GM18508 (cell line): ENCODE measurements around the gene CCDC15.
"Not testable (repeated sequence)": the region's sequence is repeated elsewhere in the genome, so short reads cannot be mapped to it uniquely, and the experiment has no call there.

ENCODE experiments used
- ATAC-seq: cut with Tn5 transposase; IDR thresholded peaks from one replicate; pipeline ENCODE4 v1.9.1; 2021; ENCODE audit warnings: moderate number of reproducible peaks; ENCODE audit not compliant: insufficient read depth, unreplicated experiment

The CCDC15 gene

GRCh38 chr11:124938206-124938765, 15.7 kb upstream of the CCDC15 start:
- no peak for ATAC-seq

- no peak for ATAC-seq
These were observed 15.0 kb upstream of the CCDC15 start for GRCh38 chr11:124938970-124939369.

- no peak for ATAC-seq
These were observed 12.3 kb upstream of the CCDC15 start for GRCh38 chr11:124941703-124942102.

GRCh38 chr11:124942466-124943253, 11.3 kb upstream of the CCDC15 start:
- ATAC-seq = no peak

GRCh38 chr11:124943254-124943616, 10.8 kb upstream of the CCDC15 start:
- no peak for ATAC-seq

- no peak for ATAC-seq
These were observed 10.3 kb upstream of the CCDC15 start for GRCh38 chr11:124943741-124944140.

- no peak for ATAC-seq
These were observed 9.4 kb upstream of the CCDC15 start for GRCh38 chr11:124944565-124944964.

- ATAC-seq = no peak
These were observed 8.2 kb upstream of the CCDC15 start for GRCh38 chr11:124945826-124946225.

- no peak for ATAC-seq
These were observed 7.3 kb upstream of the CCDC15 start for GRCh38 chr11:124946735-124947141.

- no peak for ATAC-seq
These were observed 3.2 kb upstream of the CCDC15 start for GRCh38 chr11:124950601-124951330.

GRCh38 chr11:124951341-124951740, 2.7 kb upstream of the CCDC15 start:
- ATAC-seq = no peak

GRCh38 chr11:124954590-124954955, 571 bp downstream of the CCDC15 start:
- no peak for ATAC-seq

GRCh38 chr11:124955035-124955434, 1.0 kb downstream of the CCDC15 start:
- no peak for ATAC-seq

- ATAC-seq = peak; percentile 94
These were observed 8.1 kb downstream of the CCDC15 start for GRCh38 chr11:124961972-124962609.

GRCh38 chr11:124968197-124968596, 14.2 kb downstream of the CCDC15 start:
- not testable (repeated sequence) for ATAC-seq

GRCh38 chr11:124970925-124971324, 16.9 kb downstream of the CCDC15 start:
- ATAC-seq = no peak

- no peak for ATAC-seq
These were observed 17.8 kb downstream of the CCDC15 start for GRCh38 chr11:124971810-124972209.

- ATAC-seq = no peak
These were observed 22.5 kb downstream of the CCDC15 start for GRCh38 chr11:124976531-124976930.

GRCh38 chr11:124977006-124977405, 23.0 kb downstream of the CCDC15 start:
- no peak for ATAC-seq

- ATAC-seq = no peak
These were observed 24.3 kb downstream of the CCDC15 start for GRCh38 chr11:124978316-124978715.

GRCh38 chr11:124982043-124982442, 28.0 kb downstream of the CCDC15 start:
- ATAC-seq = no peak
